Measurements from ENCODE around the gene SEC61A2. TPM values are rescaled to one million over a fixed set of nuclear protein-coding genes. Genes with fewer than 3 reads are reported as not detected.
A peak's percentile ranks its signal among the peaks of the same experiment; 100 is the strongest.

Gene SEC61A2
- total and polyA plus RNA-seq, 2 of the 8 experiments (the other 6 are each of a cell fraction or from before 2014, with no cell fraction given), result 18.2 to 19.2 TPM

- Histone ChIP-seq H2BK15ac (ENCODE audit: low read length) (no peak overlapping the region), H2BK120ac (replicated peaks; ENCODE audit: low read depth, low read length) (no peak overlapping the region), H3K18ac (ENCODE audit: extremely low read depth, low read length) (no peak overlapping the region), H2AK5ac (ENCODE audit: low read depth, low read length) (no peak overlapping the region), H2BK20ac (ENCODE audit: low read length) (no peak overlapping the region), H4K8ac (ENCODE audit: extremely low read depth, insufficient read depth, low read length) (no peak overlapping the region), H3K27ac (ENCODE audit: low read depth, low read length) (no peak overlapping the region), H4K5ac (ENCODE audit: insufficient read length, low read depth, low read length) (no peak overlapping the region), H3K79me2 (ENCODE audit: control insufficient read depth in 1 of 2, insufficient read depth in 2 of 2, low read length in 2 of 2) (no peaks in the 10 kb centered on the region), H4K91ac (replicated peaks; ENCODE audit: insufficient read length, low read length) (no peak overlapping the region), H2AFZ (ENCODE audit: low read length) (no peak overlapping the region), H3K56ac (replicated peaks; ENCODE audit: insufficient read length, low read depth, low read length) (no peak overlapping the region), H2BK12ac (ENCODE audit: low read depth, low read length) (no peak overlapping the region), H3K79me1 (ENCODE audit: low read depth, low read length) (no peaks in the 10 kb centered on the region), H2BK5ac (ENCODE audit: low read depth, low read length) (no peak overlapping the region), H3K23me2 (ENCODE audit: low read depth, low read length) (no peaks in the 10 kb centered on the region), H3K9me3 (ENCODE audit: insufficient read depth in 2 of 2, low read depth in 1 of 2, low read length in 1 of 2) (no peaks in the 10 kb centered on the region), H3K27me3 (replicated peaks in 1 of 4; ENCODE audit: control insufficient read depth in 3 of 4, extremely low read depth in 1 of 4, insufficient read depth in 3 of 4, low read length in 3 of 4) (no peaks in the 10 kb centered on the region), H3K23ac (ENCODE audit: insufficient read length) (no peak overlapping the region), H3K4me3 (ENCODE audit: extremely low read depth in 1 of 4, insufficient read depth in 2 of 4, low read depth in 3 of 4, low read length in 4 of 4) (no peak overlapping the region), H4K20me1 (replicated peaks in 1 of 2; ENCODE audit: control insufficient read depth in 1 of 2, insufficient read depth in 2 of 2, low read length in 2 of 2) (no peaks in the 10 kb centered on the region), H3K4ac (replicated peaks; ENCODE audit: insufficient read length, low read depth, low read length) (no peak overlapping the region), H3K4me2 (ENCODE audit: insufficient read depth in 1 of 2, low read depth in 2 of 2, low read length in 2 of 2) (no peak overlapping the region), H3K14ac (ENCODE audit: insufficient read length) (no peak overlapping the region), H3K9ac (replicated peaks in 1 of 4; ENCODE audit: extremely low read depth in 1 of 4, low read depth in 3 of 4, low read length in 3 of 4) (no peak overlapping the region), H3K4me1 (replicated peaks in 1 of 4; ENCODE audit: control insufficient read depth in 3 of 4, insufficient read depth in 4 of 4, low read length in 3 of 4) (no peaks in the 10 kb centered on the region), H3K36me3 (ENCODE audit: control insufficient read depth in 2 of 4, insufficient read depth in 4 of 4, low read length in 3 of 4) (peaks cover 0 to 54% (median 14%) of the 10 kb centered on the region in 4 experiments; a peak in 6 of 8 replicates)
- no peak for DNase-seq (ENCODE audit: low read depth in 1 of 2, low spot score in 2 of 2)
- POLR2A ChIA-PET (ENCODE audit: partially characterized antibody), result interaction anchor here (0.6 to 1.5 kb wide), 4 partner anchors 11 to 31 kb away, joined by 3 to 6 read pairs (median 4); partner anchors contain the start of genes CDC123 and NUDT5
- FAIRE-seq, result no peak
- TF ChIP-seq PHF8 (conservative IDR thresholded peaks at IDR 0.05; ENCODE audit: low read depth, low read length) (no peak), EGR1 (IDR thresholded peaks at IDR 0.05; ENCODE audit: borderline replicate concordance, low read depth, low read length) (no peak), NANOG (IDR thresholded peaks at IDR 0.05; ENCODE audit: insufficient read depth, low read depth, low read length, poor library complexity, severe bottlenecking) (no peak), RFX5 (IDR thresholded peaks at IDR 0.05; ENCODE audit: borderline replicate concordance, low read depth, low read length) (no peak), POLR2A (IDR thresholded peaks at IDR 0.05; ENCODE audit: control extremely low read depth in 1 of 2, low read depth in 2 of 2, low read length in 2 of 2) (0 out of 3 replicates have a peak, but pooled peaks of 1 of the 2 experiments have one; percentile 33)
- CTCF ChIA-PET (ENCODE audit: partially characterized antibody), result interaction anchor here (0.8 to 1.0 kb wide), 2 partner anchors 16 to 51 kb away, joined by 3 read pairs; no protein-coding TSS in a partner anchor
- WGBS, 2 experiments (ENCODE audit: extremely low coverage in 1 of 2, insufficient coverage in 1 of 2, insufficient read length in 1 of 2, insufficient replicate concordance in 2 of 2, low coverage in 1 of 2, low lambda C conversion rate in 2 of 2, missing lambda C conversion rate in 1 of 2), result 92% methylated on average over 12 of the region's 12 CpGs; no CpG with 5 or more reads in 1 of the 2 experiments
Measured at GRCh38 chr10:12164085-12164484, 34.6 kb downstream of the SEC61A2 start.

Data from H1 (cell line).